HG03108 (cell line): ENCODE measurements around the gene VSX1.

Experiments
- ATAC-seq: cut with Tn5 transposase; IDR thresholded peaks from one replicate; pipeline ENCODE4 v1.9.1; 2021; ENCODE audit warnings: moderate library complexity; ENCODE audit not compliant: unreplicated experiment

VSX1 gene

GRCh38 chr20:25081730-25082497 is at the start of gene VSX1:
TSS of gene VSX1 (minus strand) at chr20:25082141. CDS start at chr20:25082096, 45 bp downstream.
- no peak for ATAC-seq

DNA sequence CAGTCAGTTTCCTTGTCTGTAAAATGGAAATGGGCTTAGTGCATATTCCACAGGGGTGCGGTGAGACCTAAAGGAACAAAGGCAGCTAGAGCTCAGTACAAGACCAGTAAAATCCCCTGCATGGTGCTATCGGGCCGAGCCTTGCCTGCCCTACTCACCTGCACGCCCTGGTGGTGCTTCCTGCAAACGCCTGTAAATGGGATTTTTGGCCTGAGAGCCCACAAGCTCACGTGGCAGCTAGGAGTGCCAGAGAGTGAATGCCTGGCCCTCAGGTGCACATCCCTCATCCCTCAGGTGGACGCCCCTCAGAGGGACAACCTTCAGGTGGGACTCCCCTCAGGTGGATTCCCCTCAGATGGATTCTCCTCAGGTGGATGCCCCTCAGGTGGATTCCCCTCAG is 48.0 kb upstream of the VSX1 start:
- ATAC-seq = no peak

DNA sequence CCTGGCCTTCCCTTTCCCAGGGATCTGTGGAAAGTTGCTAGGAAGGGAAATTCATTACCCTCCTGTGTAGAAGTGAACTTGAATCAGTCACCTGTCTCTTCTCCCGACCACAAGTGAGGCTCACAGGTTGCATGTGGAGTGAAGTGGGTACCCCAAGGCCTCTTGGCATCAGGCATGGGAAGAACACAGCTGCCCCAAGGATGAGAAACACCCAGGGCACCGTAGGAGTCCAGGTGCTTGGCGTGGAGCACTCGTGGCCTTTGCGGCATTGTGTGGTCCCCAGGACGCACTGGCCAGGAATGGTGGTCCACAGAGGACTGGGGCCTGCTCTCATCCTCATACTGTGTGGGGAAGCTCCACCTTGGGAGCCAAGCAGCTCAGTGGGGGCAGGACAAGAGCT is 47.5 kb upstream of the VSX1 start:
- ATAC-seq = no peak

GRCh38 chr20:25128649-25129048 is 46.7 kb upstream of the VSX1 start:
- no peak for ATAC-seq

DNA sequence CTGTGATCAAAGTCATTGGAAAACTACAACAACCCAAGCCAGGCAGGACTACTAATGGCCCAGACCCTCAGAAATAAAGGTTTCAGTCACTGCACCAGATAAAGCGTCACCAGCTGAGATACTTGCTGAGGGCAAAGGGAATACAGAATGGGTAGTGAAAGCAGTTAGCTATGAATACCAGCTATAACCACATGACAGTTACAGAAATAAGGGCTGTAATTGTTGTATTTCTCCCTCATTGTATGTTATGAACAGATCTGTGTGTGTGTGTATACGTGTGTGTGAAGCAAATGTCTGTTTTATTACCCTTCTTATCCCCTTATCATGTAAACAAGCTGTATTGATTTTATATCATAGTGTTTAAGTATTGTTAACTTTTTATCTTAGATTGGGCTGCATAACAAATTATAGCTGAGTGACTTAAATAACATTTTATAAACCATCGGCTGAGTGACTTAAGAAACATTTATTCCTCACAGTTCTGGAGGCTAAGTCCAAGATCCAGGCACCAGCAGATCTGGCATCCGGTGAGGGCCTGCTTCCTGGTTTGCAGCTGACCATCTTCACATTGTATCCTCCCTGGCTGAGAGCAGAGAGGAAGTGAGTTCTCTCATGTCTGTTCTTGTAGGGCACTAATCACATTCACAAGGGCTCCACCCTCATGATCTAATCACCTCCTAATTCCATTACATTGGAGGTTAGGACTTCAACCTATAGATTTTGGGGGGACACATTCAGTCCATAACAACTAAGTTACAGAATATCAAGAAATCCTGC is 46.0 kb upstream of the VSX1 start:
- ATAC-seq = no peak

- no peak for ATAC-seq
Measured at GRCh38 chr20:25126204-25127029, 44.5 kb upstream of the VSX1 start.

DNA sequence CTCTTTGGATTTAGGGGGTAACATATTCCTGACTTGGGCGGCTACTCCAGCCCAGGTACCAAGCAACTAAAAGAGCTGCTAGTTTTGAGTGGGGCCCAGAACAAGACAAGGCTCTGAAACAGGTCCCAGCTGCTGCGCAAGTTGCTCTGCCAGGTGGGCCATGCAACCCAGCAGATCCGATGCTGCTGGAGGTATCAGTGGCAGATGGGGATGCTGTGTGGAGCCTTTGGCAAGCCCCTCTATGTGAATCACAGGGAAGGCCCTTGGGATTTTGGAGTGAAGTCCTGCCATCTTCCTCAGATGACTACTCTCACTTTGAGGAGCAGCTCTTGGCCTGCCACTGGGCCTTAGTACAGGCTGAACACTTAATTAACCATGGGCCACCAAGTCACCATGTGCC is 43.7 kb upstream of the VSX1 start:
- ATAC-seq = no peak

DNA sequence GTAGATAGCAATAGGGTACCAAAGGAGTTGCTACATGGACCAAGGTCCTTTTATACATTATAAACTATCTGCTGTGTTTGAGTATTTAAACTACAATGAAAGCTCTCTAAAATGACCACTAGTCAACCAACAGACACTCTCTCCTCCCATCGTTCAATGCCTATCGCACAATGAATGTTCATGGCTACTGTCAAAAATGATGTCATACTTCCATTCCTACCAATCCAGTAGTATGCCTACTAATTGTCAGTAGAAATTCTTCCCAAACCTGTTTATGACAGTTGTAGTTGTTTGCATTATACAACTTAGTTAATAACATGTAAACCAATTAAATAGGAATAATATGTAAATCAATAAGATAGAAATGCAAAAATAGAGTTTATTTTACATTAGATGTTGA is 39.0 kb upstream of the VSX1 start:
- ATAC-seq = no peak

DNA sequence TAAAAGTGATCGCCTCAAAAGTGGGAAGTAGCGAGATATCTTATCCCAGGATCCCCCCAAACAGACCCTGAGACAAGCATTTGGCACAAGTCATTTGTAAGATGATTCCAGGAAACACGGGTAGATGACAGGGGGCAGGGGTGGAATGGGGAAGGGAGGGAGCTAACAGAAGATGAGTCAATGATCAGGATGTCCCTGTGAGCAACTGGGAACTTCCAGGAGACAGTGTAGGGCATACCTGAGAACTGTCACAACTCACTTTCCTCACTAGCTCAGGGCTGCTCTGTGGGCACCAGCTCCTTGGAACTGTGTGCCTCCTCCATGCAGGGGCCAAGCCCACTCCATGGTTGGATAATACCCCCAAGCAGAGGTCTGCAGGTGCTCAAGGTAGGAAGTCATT is 38.5 kb upstream of the VSX1 start:
- ATAC-seq = no peak

DNA sequence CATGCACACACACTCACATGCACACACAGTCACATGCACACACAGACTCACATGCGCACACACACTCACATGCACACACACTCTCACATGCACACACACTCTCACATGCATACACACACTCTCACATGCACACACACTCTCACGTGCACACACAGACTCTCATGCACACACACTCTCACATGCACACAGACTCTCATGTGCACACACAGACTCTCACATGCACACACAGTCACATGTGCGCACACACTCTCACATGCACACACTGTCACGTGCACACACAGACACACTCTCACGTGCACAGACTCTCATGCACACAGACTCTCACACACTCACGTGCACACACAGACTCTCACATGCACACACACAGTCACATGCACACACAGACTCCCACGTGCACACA is 36.6 kb upstream of the VSX1 start:
- no peak for ATAC-seq

GRCh38 chr20:25117990-25118389 is 36.0 kb upstream of the VSX1 start:
- ATAC-seq = no peak

DNA sequence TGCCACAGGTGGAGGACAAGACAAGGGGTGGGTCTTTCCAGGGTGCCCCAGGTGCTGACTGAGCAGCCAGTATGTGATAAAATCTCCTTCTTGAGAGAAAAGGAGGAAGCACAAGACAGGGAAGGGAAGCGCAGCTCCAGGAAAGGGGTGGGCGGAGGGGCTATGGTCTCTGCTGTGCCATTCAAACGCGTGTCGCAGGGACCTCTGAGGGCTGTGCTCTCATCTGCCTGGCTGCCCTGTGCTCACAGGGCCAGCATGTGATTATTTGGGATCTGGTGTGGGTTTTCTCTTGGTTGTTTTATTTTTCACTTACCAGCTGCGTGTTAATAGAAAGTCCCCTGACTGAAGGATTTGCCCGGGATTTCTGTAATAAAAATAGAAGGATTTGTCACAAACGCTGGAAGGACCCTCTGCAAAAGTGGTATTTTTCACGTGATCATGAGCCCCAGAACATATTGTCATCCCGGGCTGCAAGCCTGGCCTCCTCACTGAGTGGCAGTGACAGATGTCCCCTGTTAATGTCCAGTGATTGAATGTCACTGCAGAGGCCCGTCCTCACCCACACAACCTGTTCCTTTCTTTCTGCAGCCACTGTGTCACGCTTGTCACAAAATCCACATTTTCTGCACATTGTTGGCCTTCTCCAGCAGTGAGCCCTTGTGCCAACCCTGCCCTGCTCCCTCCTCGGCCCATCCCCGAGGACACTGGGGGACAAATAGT is 35.0 kb upstream of the VSX1 start:
- no peak for ATAC-seq

DNA sequence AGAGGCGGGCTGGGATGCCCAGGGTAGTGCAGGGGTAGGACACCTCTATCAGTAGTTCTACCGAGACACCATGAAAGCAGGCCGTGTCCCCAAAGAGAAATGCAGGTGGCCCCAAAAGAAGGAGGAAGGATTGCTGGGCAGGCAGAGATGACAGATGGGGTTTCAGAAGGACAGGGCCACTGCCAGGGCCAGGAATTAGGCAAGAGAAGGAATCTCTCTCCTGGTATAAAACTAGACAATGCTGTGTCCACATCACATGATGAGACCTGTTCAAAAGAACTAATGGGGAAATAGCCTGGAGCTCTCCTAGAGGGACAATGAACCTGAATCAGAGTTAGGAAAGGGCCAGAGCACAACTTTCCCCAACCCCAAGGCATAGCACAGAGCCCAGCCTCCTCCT is 21.6 kb upstream of the VSX1 start:
- ATAC-seq = no peak

DNA sequence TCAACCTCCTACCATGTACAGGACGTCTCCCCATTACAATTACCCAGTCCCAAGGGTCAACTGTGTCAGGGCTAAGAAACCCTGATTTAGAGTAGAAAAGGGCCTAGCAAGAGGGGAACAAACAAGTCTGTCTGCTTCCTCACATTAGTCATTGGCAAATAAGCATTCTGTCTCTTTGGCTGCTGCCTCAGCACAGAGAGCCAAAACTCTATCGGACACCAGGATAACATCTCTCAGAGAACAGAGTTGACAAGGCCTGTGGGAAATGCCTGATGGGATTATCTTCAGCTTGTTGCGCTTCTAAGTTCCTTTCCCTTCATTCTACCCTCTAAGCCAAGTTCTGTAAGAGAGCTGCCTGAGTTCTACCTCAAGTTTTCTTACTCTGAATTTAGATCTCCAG is 19.0 kb upstream of the VSX1 start:
- ATAC-seq = no peak

DNA sequence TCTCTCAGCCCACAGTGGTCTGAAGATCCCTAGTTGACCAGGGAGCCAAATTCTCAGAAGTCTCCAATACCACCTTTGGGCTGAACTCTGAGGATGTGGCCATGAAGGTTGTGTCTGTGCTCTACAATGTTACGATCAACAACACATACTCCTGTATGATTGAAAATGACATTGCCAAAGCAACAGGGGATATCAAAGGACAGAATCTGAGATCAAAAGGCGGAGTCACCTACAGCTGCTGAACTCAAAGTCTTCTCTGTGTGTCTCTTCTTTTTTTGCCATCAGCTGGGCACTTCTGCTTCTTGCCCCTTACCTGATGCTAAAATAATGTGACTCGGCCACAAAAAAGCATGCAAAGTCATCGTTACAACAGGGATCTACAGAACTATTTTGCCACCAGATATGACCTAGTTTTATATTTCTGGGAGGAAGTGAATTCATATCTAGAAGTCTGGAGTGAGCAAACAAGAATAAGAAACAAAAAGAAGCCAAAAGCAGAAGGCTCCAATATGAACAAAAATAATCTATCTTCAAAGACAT is 17.7 kb upstream of the VSX1 start:
- ATAC-seq = no peak

DNA sequence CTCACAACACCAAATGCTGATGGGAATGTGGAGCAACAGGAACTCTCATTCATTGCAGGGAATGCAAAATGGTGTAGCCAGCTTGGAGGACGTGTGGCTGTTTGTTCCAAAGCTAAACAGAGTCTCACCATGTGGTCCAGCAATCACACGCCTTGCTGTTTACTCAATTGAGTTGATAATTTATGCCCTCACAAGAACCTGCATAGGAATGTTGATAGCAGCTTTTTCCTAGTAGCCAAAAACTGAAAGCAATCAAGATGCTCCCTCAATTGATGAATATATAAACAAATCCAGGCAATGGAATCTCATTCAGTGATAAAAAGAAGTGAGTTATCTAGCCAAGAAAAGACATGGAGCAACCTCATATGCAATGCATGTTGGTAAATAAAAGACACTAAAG is 15.6 kb upstream of the VSX1 start:
- ATAC-seq = no peak

DNA sequence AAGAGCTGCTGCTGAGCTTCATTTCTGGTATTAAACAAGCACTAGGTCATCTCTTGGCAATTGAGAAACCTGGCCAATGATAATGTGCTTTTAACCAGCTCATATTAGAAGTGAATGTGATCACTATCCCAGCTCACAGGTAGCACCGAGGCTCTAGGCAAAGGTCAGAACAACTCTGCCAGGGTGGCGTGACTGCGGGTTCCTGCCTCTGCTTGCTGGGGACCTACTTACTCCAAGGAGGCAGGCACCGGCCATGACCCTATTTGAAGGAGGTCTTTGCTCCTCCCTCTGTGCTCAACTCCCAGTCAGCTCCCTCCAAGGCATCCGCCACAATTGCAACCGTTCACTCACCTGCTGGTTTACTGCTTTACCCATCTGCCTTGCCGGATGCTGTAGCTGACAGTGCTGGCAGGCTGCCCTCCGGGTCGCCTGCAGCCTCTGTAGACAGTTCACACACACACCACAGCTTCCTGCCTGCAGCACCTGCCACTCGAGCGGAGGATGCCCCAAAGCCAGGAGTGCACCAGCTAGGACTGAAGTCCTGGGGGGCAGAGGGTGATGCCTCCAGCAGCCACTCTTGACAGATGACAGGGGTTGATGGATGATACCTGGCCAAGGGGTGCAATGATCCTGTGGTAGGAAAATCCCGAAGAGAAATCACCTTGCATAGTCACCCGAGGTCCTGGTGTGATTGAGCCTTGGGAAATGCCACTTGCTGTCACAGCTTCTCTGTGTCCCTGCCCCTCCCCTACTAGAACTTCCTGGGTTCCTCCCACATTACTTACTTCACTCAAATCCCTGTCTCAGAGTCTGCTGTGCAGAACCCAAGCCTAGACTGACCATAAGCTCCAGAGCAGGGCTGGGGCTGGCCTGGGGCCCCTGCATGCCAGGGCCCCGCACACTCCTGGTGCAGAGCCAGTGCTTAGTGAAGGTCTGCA is 8.8 kb upstream of the VSX1 start:
- ATAC-seq = peak; percentile 93

DNA sequence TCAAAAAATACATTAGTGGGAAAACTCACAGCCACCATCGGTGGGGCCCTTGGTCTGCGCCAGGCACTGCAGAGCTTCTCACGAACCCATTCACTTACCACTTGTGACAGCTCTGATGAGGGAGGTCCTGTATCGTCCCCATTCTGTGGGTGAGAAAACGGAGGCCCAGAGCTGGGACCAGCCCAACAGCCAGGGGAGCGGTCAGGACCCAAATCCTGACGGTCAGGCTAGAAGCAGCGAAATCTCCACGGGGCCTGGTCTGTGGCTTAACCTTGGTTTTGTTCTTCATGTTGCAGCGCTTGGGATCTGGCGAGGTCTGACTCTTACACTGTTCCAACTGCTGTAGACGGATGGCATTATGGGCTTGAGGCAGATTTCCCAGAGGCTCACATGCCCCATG is 7.7 kb upstream of the VSX1 start:
- ATAC-seq = no peak

DNA sequence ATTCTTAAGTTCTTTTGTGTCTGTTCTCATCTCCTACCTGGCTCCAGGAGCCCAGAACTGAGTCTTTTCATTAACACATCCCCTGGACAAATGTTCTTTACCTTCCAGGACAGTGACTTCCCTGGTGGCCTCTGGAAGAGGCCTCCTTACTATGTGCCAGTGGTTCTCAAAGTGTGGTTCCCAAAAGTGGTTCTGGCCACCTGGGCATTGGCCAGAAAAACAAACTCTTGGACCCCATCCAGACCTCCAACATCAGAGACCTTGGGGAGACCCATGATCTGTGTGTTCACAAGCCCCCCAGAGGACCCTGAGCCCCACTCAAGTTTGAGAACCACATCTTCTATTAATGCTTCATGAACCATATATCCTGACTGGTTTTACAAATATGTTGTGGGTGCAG is 7.2 kb upstream of the VSX1 start:
- ATAC-seq = no peak

DNA sequence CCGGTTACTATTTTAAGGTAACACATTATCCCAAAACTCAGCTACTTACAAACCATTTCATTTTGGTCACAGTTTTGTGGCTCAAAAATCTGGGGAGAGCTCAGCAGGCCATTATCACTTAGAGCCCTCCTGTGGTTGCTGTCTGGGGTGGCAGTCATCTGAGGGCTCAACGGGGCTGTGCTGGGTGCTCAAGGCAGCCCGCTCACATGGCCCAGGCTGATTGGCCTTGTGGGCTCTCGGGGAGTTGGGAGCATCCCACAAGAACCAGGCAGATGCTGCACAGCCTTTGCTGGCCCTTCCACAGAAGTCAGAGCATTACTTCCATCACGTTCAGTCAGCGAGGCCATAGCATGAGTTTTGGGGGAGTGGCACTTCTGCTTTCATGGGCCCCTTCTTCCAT is 6.3 kb upstream of the VSX1 start:
- no peak for ATAC-seq
